Measurements from ENCODE around the gene CYGB.
A peak's percentile ranks its signal among the peaks of the same experiment; 100 is the strongest.
"Not testable (repeated sequence)": the region's sequence is repeated elsewhere in the genome, so short reads cannot be mapped to it uniquely, and the experiment has no call there.

Gene CYGB

DNA sequence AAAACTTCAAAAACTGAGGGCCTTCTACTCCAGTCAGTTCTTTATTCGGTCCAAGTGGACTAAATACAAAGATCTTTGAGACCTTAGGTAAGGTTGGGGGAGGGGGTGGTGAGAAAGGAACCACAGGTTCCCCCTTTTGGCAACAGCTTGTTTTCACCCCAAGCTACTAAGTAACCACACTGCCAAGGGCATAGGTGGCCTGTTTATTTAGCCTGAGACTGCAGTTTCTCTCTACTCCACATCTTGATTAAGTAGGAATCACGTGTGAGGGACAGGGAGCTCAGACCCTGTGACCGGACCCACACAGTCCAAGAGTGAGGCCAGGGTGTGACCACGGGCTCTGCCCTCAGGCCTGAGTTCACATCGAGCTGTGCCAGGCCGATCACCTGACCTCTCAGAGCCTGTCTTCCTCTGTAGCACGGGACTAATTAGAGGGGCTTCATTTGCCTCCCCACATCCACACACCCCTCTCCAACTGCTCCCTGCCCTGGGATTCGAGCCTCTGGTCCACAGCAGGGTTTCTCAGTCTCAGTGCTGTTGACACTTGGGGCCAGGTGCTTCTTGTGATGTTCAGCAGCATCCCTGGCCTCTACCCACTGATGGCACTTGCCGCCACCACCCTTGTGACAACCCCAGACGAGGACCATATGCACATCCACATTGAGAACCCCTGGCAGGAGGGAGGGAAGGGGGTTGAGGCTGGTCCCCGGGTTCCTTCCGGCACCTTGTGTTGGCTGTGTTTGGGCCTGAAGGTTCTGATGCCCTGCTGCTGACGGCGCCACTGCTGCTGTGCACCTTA is 30.3 kb upstream of the CYGB start:
- DNase-seq (ENCODE audit: low read depth in 3 of 3, low spot score in 1 of 3), result no peak

DNA sequence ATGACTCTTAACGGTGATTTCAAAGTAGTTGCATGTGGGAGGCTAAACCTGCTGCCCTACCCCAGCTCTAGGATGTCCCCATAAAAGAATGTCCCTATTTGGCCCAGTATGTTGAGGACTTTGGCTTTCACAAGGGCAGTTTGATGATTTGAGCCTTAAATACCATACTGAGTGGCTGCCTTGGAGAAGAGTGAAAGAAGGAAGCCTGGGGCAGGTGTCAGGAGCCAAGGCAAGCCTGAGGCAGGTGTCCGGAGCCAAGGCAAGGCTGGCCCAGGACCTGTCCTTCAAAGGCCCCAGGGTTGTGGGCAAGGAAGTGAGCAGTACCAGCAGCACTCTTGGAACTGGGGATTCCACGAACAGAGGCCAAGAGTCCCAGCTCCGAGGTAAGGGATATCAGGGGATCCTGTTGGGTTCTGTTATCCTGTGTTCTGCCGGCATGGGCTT is 29.5 kb upstream of the CYGB start:
- no peak for DNase-seq (ENCODE audit: low read depth in 3 of 3, low spot score in 1 of 3)

DNA sequence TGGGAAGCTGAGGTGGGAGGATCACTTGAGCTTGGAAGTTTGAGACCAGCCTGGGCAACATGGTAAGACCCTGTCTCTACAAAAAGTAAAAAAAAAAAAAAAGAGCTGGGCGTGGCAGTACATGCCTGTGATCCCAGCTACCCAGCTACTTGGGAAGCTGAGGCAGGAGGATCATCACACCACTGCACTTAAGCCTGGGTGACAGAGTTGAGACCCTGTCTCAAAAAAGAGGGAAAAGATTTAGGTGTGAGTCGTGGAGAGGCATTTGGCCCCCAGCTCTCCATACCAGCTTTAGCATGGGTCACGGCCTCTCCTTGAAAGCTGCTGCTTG is 29.1 kb upstream of the CYGB start:
- DNase-seq (ENCODE audit: low read depth in 3 of 3, low spot score in 1 of 3), result no peak

DNA sequence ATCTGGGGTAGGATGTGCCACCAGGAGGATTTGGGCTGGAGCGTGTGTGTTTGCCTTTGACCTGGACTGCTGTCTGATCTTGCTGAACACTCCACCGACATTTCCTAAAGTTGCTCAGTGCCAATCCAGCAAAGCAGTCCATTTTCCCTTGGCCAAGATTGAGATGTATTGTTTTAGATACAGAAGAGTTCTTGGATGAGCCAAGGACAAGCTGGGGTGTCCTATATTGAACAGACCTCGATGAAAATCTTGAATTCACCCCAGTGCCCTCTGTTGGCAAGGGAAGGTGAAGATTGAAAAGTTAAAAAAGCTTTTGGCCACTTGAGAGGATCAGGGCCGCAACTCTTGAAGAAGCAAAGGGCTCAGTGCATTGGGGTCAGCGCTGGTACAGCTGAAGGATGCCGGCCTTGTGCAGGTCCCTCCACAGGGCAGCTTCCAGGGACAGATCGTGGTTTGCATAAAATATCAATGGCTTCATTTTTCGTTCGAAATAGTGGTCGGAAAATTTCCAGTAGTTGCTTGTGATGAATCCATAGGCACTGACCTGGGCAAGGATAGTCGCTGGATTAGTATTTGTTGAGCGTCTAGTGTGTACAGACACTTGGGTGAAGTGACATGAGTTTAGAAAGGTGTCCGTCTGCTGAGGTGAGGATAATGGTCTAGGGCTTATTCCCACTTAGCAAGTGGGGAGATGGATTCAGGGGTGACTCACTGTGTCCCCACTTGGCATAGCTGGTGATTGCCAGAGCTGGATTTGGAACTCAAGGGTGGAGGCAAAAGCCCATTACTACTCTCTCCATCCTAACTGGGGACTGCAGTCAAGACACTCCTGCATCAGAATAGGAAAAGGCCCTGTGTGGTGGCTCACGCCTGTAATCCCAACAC is 28.5 kb upstream of the CYGB start:
- DNase-seq (ENCODE audit: low read depth in 3 of 3, low spot score in 1 of 3), result no peak

DNA sequence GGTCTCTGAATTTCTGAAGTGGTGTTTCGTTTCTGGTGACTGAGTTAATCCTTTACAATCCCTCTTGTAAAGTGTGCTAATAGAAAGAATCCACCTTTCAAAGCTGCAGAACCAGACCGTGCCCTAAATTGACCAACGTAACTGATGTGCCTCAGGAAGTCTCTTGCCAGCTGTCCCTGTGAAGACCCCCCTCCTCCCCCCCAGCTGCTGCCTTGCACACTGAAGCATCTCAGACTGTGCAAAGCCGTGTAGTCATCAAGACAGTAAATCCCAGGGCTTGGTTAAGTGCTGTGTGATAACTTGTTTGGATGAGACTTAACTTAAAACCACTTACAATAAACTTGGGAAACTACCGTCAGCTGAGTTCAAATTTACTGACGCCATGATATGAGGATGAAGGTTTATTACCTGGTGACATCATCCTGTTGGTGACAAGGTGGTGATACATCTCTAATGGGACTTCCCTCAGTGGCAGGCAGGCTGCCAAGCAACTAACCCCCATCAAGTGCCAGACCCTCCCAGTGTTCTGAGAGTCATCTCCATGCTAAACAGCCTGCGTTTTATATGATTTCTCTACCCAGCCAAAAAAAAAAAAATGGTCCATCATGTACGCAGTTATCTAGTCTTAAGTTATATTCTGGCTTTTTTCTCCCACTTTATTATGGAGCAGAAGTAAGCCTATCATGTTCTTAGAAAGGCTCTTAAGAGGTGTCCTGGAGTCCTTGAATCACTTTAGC is 27.6 kb upstream of the CYGB start:
- not testable (repeated sequence) for DNase-seq (ENCODE audit: low read depth in 3 of 3, low spot score in 1 of 3)

DNA sequence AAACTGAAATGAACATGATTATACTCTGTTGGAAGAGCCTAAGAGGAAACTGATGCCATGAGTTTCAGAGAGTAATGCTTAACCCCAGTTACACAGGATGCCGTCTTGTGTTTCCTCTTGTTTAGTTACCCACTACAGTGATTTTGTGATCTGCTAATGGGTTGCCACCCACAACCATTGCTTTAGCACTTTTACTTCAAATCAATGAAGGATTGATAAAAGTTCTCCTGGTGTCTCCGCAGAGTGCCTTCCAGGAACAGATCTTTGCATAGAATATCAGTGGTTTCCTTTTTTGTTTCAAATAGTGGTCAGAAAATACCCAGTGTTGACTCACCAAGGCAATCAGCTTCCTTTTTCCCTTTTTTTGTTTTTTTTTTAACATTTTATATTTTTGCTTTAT is 25.9 kb upstream of the CYGB start:
- not testable (repeated sequence) for DNase-seq (ENCODE audit: low read depth in 3 of 3, low spot score in 1 of 3)

GRCh38 chr17:76562734-76563148 is 25.2 kb upstream of the CYGB start:
- DNase-seq (ENCODE audit: low read depth in 3 of 3, low spot score in 1 of 3), result no peak

GRCh38 chr17:76561799-76562268 is 24.3 kb upstream of the CYGB start:
- DNase-seq (ENCODE audit: low read depth in 3 of 3, low spot score in 1 of 3), result no peak

GRCh38 chr17:76561332-76561731 is 23.8 kb upstream of the CYGB start:
- DNase-seq (ENCODE audit: low read depth in 3 of 3, low spot score in 1 of 3), result no peak

GRCh38 chr17:76560877-76561221 is 23.3 kb upstream of the CYGB start:
- DNase-seq (ENCODE audit: low read depth in 3 of 3, low spot score in 1 of 3), result no peak

DNA sequence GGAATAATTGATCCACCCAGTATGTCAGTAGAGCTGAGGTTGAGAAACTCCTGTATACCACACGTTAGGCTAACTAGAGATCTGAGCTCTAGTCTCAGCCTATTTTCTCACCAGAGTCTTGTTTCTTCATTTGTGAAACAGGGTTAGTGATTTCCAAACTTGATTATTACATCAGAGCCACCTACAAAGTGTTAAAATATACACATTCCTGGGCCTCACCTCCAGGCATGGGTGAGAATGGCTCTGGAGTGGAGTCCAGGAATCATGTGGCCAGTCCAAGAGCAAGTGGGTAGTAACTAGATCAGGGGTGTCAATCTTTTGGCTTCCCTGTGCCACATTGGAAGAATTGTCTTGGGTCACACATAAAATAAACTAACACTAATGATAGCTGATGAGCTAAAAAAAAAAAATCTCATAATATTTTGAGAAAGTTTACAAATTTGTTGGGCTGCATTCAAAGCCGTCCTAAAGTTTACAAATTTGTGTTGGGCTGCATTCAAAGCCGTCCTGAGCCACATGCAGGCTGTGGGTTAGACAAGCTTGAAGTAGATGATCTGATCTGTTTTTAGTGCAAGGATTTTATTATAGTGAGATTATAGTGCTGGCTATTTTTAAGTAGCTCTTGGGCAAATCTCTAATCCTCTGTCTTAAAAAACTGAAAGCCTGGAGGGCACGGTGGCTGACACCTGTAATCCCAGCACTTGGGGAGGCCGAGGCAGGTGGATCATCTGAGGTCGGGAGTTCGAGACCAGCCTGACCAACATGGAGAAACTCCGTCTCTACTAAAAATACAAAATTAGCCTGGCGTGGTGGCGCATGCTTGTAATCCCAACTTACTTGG is 22.7 kb upstream of the CYGB start:
- no peak for DNase-seq (ENCODE audit: low read depth in 3 of 3, low spot score in 1 of 3)

DNA sequence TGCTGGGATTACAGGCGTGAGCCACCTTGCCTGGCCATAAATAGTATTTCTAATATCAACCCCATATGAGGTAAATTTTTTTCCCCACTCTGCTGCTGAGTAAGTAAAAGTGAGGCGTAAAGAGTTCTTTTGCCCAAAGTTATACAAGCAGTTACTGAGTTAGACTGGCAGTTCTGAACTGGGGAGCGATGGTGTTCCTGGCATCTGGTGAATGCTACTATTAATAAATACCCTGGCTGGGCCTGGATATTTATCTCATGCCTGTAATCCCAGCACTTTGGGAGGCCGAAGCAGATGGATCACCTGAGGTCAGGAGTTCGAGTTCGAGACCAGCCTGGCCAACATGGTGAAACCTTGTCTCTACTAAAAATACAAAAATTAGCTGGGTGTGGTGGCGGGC is 22.0 kb upstream of the CYGB start:
- DNase-seq (ENCODE audit: low read depth in 3 of 3, low spot score in 1 of 3), result not testable (repeated sequence)

GRCh38 chr17:76558198-76559095 is 20.9 kb upstream of the CYGB start:
- DNase-seq (ENCODE audit: low read depth in 3 of 3, low spot score in 1 of 3), result no peak

DNA sequence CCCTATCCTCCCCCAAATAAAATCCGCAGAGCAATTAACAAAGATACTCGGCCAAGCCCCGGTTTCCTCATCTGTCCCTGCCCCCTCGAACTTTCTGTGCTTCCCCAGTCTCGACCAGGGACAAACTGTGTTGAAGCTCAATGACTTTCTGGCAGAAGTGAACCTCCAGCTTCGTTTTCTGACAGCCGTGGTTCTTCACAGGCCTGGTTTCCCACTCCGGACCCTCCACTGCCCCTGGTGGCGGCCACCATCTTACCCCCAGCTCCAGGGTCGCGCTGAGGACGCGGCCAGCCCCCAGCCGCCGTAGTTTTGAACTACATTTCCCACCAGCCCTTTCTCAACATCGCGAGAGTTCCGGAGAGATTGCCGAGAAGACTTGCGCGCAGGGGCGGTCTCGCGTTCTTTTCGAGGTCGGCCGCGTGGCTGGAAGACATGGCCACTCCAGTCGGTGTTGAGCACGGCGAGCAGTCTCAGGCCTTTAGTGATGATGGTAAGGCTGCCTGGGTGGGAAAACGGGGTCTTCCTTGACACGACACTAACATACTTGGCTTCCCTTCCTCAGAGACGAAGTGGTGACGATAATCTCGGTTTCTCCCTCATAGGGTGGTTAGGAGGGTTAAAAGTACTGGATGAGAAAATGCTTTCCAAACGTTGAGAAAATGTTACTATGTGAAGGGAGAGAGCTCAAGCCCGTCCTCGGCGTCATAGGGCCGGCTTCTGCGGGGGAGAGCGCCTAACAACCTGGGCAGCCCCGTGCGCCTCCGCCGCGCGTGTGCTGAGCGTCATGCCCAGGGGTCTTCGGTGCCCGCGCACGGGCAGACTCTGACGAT is 20.1 kb upstream of the CYGB start:
- peak; percentile 83 to 86 (median 83) for DNase-seq (ENCODE audit: low read depth in 3 of 3, low spot score in 1 of 3)

GRCh38 chr17:76556765-76557367 is 19.4 kb upstream of the CYGB start:
- peak in 1 of 3 donors; percentile 16 for DNase-seq (ENCODE audit: low read depth in 3 of 3, low spot score in 1 of 3)

- DNase-seq (ENCODE audit: low read depth in 3 of 3, low spot score in 1 of 3), result no peak
Observed at GRCh38 chr17:76554131-76554530, 16.6 kb upstream of the CYGB start.

GRCh38 chr17:76553178-76553908 is 15.8 kb upstream of the CYGB start:
- DNase-seq (ENCODE audit: low read depth in 3 of 3, low spot score in 1 of 3), result no peak

- no peak for DNase-seq (ENCODE audit: low read depth in 3 of 3, low spot score in 1 of 3)
Observed at GRCh38 chr17:76551685-76552084, 14.2 kb upstream of the CYGB start.

Data from stimulated activated CD4-positive, alpha-beta T cell treated with anti-CD3 and anti-CD28 coated beads, TNF-alpha, amount 100 ng/mL, for 1 hour (primary cell).